Nephron (organoid): ENCODE results near the gene SLC36A3.

Experiments
- H3K27ac Mint-ChIP-seq, 3 experiments: 2 replicates each; pipeline ENCODE4 v1.8.0; 2020; ENCODE audit warnings: mixed read lengths in 3 of 3, mild to moderate bottlenecking in 2 of 3, moderate library complexity in 1 of 3
- H3K27me3 Mint-ChIP-seq: 2 replicates; pipeline ENCODE4 v1.8.0; 2021; ENCODE audit warnings: low read depth, mild to moderate bottlenecking, moderate library complexity, mixed read lengths
- H3K36me3 Mint-ChIP-seq: 2 replicates; pipeline ENCODE4 v1.8.0; 2020; ENCODE audit warnings: low read depth, mixed read lengths
- H3K4me1 Mint-ChIP-seq: 2 replicates; pipeline ENCODE4 v1.8.0; 2020; ENCODE audit warnings: mixed read lengths
- H3K4me3 Mint-ChIP-seq, 3 experiments: 2 replicates each; pipeline ENCODE4 v1.8.0; 2020; ENCODE audit warnings: mild to moderate bottlenecking in 3 of 3, mixed read lengths in 3 of 3, moderate library complexity in 2 of 3
- H3K9me3 Mint-ChIP-seq: 2 replicates; pipeline ENCODE4 v1.8.0; 2020; ENCODE audit warnings: mixed read lengths
- TF ChIP-seq, protein P1 (sequence below), 3 experiments: fragments of 200-600 bp; sonication (generic); IDR thresholded peaks; one replicate each; pipeline ENCODE4 v1.5.0; 2021; ENCODE audit warnings: antibody characterized with exemption in 3 of 3; ENCODE audit not compliant: unreplicated experiment in 3 of 3

SLC36A3 gene

DNA sequence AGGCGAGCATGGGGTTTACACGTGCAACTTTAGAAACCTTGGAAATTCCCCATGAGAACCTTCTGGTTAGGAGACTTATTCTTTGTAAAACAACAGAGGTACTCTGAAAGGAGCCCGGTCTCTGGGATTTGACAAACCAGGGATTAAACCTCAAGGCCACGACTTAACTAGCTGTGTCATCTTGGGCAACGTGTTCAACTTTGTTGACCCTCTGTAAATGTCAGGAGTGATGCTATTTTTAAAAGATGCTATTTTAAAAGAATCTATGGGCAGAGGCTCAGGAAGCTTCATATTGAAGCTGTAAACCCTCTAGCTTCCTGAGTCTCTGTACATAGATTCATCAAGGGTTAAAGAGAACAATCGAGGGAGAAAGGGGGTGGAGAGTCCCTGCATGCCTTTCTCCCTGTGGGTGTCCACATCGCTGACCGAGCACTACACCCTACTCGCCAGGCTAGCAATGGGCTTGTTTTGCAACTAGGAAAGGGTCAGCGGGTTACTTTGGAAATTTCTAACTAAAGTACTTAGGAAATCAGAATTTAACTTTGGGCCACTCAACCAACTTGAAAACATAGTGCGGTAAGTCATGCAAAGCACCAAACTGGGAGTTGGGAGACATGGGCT, 41.7 kb upstream of the SLC36A3 start:
- no peak overlapping the region for H3K4me3 Mint-ChIP-seq
- peaks cover 57% of the 10 kb centered on the region for H3K27me3 Mint-ChIP-seq
- no peak overlapping the region for H3K27ac Mint-ChIP-seq
- H3K9me3 Mint-ChIP-seq, result no peaks in the 10 kb centered on the region
- H3K4me1 Mint-ChIP-seq, result peaks cover 8% of the 10 kb centered on the region
- TF ChIP-seq, protein P1, sequence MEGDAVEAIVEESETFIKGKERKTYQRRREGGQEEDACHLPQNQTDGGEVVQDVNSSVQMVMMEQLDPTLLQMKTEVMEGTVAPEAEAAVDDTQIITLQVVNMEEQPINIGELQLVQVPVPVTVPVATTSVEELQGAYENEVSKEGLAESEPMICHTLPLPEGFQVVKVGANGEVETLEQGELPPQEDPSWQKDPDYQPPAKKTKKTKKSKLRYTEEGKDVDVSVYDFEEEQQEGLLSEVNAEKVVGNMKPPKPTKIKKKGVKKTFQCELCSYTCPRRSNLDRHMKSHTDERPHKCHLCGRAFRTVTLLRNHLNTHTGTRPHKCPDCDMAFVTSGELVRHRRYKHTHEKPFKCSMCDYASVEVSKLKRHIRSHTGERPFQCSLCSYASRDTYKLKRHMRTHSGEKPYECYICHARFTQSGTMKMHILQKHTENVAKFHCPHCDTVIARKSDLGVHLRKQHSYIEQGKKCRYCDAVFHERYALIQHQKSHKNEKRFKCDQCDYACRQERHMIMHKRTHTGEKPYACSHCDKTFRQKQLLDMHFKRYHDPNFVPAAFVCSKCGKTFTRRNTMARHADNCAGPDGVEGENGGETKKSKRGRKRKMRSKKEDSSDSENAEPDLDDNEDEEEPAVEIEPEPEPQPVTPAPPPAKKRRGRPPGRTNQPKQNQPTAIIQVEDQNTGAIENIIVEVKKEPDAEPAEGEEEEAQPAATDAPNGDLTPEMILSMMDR (IDR thresholded peaks at IDR 0.05; ENCODE audit: unreplicated experiment in 3 of 3), result no peak
- no peaks in the 10 kb centered on the region for H3K36me3 Mint-ChIP-seq

DNA sequence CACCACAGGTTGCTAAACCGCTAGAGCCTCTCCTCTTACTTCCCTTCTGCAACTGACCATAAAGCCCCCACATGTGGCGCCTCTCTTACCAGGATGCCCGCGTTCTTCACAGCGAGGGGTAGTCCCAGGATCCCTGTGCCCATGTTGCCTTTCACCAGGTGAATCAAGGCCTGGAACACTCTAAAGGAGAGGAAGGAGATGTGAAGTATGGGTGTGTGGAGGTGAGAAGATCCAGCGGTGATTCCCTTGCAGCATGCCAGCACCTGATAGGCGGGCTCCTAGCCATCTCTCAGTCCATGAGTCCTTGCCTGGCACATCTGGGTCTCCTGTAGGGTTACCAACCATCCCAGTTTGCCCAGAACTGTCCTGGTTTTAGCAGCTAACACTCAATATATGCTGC, 40.5 kb upstream of the SLC36A3 start:
- Mint-ChIP-seq H3K27me3 (peaks cover 63% of the 10 kb centered on the region), H3K27ac (no peak overlapping the region), H3K4me1 (peaks cover 8% of the 10 kb centered on the region), H3K4me3 (no peak overlapping the region), H3K36me3 (no peaks in the 10 kb centered on the region), H3K9me3 (no peaks in the 10 kb centered on the region)
- TF ChIP-seq, protein P1 (IDR thresholded peaks at IDR 0.05; ENCODE audit: unreplicated experiment in 3 of 3), result no peak

DNA sequence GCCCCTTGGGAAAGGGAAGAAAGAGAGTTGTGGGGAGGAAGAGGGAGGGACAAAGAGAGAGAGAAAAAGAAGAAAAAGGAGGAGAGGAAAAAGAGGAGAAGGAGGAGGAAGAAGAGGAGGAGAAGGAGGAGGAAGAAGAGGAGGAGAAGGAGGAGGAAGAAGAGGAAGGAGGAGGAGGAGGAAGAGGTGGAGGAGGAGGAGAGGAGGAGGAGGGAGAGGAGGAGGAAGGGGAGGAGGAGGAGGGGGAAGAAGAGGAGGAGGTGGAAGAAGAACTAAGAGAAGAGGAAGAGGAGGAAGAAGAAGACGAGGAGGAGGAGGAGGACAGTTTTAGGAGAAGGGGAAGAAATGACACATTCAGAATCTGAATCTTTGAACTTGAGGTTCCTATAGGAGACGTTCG, 36.4 kb upstream of the SLC36A3 start:
- H3K4me3 Mint-ChIP-seq, result no peak overlapping the region

DNA sequence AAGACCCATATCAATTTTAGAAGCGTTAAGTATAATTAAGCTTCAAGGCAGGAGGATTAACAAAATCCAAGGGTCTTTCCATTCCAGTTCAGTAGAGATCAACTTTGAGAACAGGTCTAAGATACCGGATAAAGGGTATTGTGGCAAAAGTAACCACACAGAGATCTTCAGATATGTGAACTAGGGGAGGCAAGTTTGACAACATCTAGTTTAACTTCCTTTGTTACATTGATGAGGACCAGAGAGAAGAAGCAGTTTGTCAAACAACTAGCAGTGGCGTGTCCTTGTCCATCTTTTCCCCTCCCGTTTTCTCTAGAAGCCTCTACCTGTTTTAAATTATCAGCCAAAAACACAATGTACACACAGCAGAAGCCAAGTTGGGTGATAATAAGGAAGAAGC, 35.2 kb upstream of the SLC36A3 start:
- peaks cover 44% of the 10 kb centered on the region for H3K27me3 Mint-ChIP-seq
- TF ChIP-seq, protein P1 (IDR thresholded peaks at IDR 0.05; ENCODE audit: unreplicated experiment in 3 of 3), result no peak
- H3K4me3 Mint-ChIP-seq, result no peak overlapping the region
- H3K9me3 Mint-ChIP-seq, result no peaks in the 10 kb centered on the region
- H3K36me3 Mint-ChIP-seq, result no peaks in the 10 kb centered on the region
- no peaks in the 10 kb centered on the region for H3K4me1 Mint-ChIP-seq
- H3K27ac Mint-ChIP-seq, result no peak overlapping the region

More for the DNA sequence above, 36.4 kb upstream of the SLC36A3 start:
- Mint-ChIP-seq H3K36me3 (no peaks in the 10 kb centered on the region), H3K9me3 (no peaks in the 10 kb centered on the region), H3K27me3 (peaks cover 53% of the 10 kb centered on the region), H3K4me1 (no peaks in the 10 kb centered on the region), H3K27ac (no peak overlapping the region)
- TF ChIP-seq, protein P1 (IDR thresholded peaks at IDR 0.05; ENCODE audit: unreplicated experiment in 3 of 3), result no peak

DNA sequence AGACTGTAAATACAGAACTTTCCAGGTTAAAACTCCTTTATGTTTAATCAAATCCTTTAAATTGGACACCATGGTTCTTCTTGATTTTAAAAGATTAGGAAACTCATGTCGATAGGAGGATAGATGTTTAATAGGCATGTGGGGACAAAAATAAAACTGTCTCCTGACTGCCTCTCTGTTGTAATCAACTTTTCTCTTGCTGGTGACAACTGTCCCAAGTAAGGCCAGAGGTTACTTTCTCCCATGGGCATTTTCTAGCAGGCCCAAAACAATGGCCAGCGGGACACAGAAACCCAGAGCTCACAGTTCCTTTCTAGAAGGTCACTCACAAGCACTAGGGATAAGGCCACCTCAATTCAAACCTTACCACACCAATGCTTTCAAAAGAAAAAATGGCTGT, 29.3 kb upstream of the SLC36A3 start:
- no peaks in the 10 kb centered on the region for H3K9me3 Mint-ChIP-seq
- H3K4me1 Mint-ChIP-seq, result no peaks in the 10 kb centered on the region
- no peaks in the 10 kb centered on the region for H3K36me3 Mint-ChIP-seq
- no peak overlapping the region for H3K27ac Mint-ChIP-seq
- H3K4me3 Mint-ChIP-seq, result no peak overlapping the region
- H3K27me3 Mint-ChIP-seq, result no peaks in the 10 kb centered on the region
- TF ChIP-seq, protein P1 (IDR thresholded peaks at IDR 0.05; ENCODE audit: unreplicated experiment in 3 of 3), result no peak

DNA sequence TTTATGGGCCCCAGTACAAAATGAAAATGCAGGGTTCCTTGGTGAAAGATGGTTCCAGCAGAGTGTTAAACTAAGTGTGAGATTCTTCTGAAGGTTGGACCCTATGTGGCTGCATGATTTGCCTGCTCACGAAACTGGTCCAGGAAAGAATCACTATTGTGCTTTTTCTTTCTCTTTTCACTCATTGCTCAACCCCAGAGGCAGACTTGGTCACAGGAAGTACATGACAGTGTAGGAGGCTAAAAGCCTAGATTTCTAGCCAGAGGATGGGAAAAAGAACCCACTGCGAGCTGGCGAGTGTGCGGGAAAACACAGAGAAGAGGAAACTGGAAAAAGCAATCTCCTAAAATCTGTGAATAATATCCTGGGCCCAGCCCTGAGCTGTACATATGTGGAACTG, 25.2 kb upstream of the SLC36A3 start:
- no peaks in the 10 kb centered on the region for H3K36me3 Mint-ChIP-seq
- TF ChIP-seq, protein P1 (IDR thresholded peaks at IDR 0.05; ENCODE audit: unreplicated experiment in 3 of 3), result no peak
- H3K4me3 Mint-ChIP-seq, result no peak overlapping the region
- H3K27ac Mint-ChIP-seq, result no peak overlapping the region
- no peaks in the 10 kb centered on the region for H3K27me3 Mint-ChIP-seq
- no peaks in the 10 kb centered on the region for H3K4me1 Mint-ChIP-seq
- no peaks in the 10 kb centered on the region for H3K9me3 Mint-ChIP-seq
